Lower leg skin (tissue), 3 donors: ENCODE data around the gene PROKR2.

Source experiments
- POLR2A ChIP-seq, 2 donors: fragments of 450-650 bp; IDR thresholded peaks; one replicate each; pipeline ENCODE4 v1.6.1; 2016 to 2017; ENCODE audit warnings: antibody characterized with exemption in 2 of 2, mild to moderate bottlenecking in 1 of 2, moderate library complexity in 1 of 2
- TF ChIP-seq, protein P1 (sequence below), 3 donors: fragments of 450-650 bp; IDR thresholded peaks; one replicate each; pipeline ENCODE4 v1.5.1; 2016; ENCODE audit warnings: antibody characterized with exemption in 3 of 3, mild to moderate bottlenecking in 3 of 3, moderate library complexity in 2 of 3

DNA sequence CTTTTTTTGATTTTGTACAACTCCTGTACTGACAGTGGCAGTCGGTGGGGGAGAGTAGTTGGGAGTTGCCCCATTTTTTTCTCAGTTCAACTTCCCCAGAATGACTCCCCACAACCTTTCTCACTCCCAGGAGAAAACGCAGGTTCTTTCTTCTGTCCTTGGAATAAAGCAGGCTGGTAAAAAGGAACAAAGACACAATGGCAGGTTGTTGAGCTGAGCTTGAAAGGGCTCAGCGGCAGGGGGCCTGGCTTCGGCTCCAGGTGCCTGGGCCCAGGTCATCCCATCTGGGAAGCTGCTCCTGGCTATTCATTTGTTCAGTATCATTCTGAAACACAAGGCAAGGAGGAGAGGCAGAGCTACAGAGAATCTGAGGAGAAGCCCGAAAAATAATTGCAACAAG lies 46.2 kb downstream of the PROKR2 start:
- TF ChIP-seq, protein P1, sequence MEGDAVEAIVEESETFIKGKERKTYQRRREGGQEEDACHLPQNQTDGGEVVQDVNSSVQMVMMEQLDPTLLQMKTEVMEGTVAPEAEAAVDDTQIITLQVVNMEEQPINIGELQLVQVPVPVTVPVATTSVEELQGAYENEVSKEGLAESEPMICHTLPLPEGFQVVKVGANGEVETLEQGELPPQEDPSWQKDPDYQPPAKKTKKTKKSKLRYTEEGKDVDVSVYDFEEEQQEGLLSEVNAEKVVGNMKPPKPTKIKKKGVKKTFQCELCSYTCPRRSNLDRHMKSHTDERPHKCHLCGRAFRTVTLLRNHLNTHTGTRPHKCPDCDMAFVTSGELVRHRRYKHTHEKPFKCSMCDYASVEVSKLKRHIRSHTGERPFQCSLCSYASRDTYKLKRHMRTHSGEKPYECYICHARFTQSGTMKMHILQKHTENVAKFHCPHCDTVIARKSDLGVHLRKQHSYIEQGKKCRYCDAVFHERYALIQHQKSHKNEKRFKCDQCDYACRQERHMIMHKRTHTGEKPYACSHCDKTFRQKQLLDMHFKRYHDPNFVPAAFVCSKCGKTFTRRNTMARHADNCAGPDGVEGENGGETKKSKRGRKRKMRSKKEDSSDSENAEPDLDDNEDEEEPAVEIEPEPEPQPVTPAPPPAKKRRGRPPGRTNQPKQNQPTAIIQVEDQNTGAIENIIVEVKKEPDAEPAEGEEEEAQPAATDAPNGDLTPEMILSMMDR (IDR thresholded peaks at IDR 0.05), result no peak
- TF ChIP-seq POLR2A (IDR thresholded peaks at IDR 0.05), result no peak
